ENCODE data around the gene CRACDL. TPM values are rescaled to one million over a fixed set of nuclear protein-coding genes. Genes with fewer than 3 reads are reported as not detected.

CRACDL gene
- total RNA-seq, 1 experiment from 2014 or later, result not detected

DNA sequence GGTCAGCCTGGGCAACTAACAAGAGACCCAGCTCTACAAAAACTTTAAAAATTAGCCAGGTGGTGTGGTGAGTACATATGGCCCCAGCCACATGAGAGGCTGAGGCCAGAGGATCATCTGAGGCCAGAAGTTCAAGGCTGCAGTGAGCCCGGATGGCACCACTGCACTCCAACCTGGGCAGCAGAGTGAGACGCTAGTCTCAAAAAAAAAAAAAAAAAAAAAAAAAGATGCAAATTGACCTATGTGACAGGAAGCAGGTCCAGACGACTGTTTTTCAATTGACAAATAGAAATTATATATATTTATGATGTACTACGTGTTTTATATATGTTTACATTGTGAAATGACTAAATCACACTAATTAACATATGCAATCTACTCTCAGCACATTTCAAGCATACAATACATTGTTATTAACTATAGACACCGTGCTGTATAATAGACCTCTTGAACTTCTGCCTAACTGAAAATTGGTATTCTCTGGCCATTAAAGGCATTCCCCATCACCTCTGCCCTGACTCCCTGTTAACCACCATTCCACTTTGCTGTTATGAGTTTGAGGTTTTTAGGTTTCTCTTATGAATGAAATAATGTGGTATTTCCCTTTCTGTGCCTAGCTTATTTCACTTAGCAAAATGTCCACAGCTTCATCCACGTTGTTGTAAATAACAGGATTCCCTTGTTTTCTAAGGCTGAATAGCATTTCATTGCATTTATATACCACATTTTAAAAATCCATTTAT is 172.6 kb downstream of the CRACDL start:
- H3K79me2 ChIP-seq (ENCODE audit: low read length), result no peaks in the 10 kb centered on the region
- no peaks in the 10 kb centered on the region for H3K9me2 ChIP-seq (replicated peaks; ENCODE audit: low read length)
- intact Hi-C loops (cut with micrococcal nuclease), result no loop called here
- no peaks in the 10 kb centered on the region for H4K20me1 ChIP-seq (ENCODE audit: low read length)
- no peak for ATAC-seq
- no peak overlapping the region for H3K9ac ChIP-seq (ENCODE audit: low read length)
- no peaks in the 10 kb centered on the region for H3K36me3 ChIP-seq (ENCODE audit: low read depth, low read length)
- H3K27me3 ChIP-seq (ENCODE audit: low read length), result no peaks in the 10 kb centered on the region
- H3K4me3 ChIP-seq (ENCODE audit: low read length), result no peak overlapping the region
- CTCF ChIA-PET, result no interaction called here
- H3F3A ChIP-seq (ENCODE audit: low read length, unreplicated experiment), result no peaks in the 10 kb centered on the region
- H3K4me1 ChIP-seq (ENCODE audit: insufficient read depth, low read length), result peaks cover 17% of the 10 kb centered on the region
- H2AFZ ChIP-seq (ENCODE audit: low read length), result no peak overlapping the region
- TF ChIP-seq EZH2phosphoT487 (IDR thresholded peaks at IDR 0.05; ENCODE audit: borderline replicate concordance, low read length) (no peak), EZH2 (IDR thresholded peaks at IDR 0.05; ENCODE audit: low read length, unreplicated experiment) (no peak)
- TF ChIP-seq, protein P1, sequence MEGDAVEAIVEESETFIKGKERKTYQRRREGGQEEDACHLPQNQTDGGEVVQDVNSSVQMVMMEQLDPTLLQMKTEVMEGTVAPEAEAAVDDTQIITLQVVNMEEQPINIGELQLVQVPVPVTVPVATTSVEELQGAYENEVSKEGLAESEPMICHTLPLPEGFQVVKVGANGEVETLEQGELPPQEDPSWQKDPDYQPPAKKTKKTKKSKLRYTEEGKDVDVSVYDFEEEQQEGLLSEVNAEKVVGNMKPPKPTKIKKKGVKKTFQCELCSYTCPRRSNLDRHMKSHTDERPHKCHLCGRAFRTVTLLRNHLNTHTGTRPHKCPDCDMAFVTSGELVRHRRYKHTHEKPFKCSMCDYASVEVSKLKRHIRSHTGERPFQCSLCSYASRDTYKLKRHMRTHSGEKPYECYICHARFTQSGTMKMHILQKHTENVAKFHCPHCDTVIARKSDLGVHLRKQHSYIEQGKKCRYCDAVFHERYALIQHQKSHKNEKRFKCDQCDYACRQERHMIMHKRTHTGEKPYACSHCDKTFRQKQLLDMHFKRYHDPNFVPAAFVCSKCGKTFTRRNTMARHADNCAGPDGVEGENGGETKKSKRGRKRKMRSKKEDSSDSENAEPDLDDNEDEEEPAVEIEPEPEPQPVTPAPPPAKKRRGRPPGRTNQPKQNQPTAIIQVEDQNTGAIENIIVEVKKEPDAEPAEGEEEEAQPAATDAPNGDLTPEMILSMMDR (conservative IDR thresholded peaks at IDR 0.05; ENCODE audit: low read depth, low read length), result no peak
- POLR2A ChIA-PET (ENCODE audit: unreplicated experiment), result no interaction called here
- no TSS peak for BruUV-seq (replicated peaks)
- H3K4me2 ChIP-seq (ENCODE audit: low read length), result no peak overlapping the region
- no peak overlapping the region for H3K27ac ChIP-seq (ENCODE audit: low read length)
- H3K9me3 ChIP-seq (ENCODE audit: low read length), result no peaks in the 10 kb centered on the region
- DNase-seq, result no peak

DNA sequence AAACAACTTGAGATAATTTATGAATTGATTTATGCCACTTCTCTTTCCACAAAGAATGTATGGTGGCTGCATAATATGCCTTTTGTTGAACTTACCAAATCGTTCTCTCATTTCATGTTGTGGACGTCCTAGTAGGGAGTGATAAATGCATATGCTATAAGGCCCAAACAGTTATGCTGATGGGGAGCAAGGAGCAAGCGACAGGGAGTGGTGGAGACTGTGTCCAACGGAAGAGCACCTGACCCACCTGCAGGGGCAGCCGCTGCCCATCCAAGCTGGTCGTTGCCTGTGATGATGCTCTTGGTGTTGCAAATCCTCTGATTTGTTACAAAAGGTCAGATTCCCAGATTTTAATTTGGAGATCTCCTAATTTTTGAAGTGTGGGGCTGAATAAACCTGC is 174.1 kb downstream of the CRACDL start:
- Histone ChIP-seq H3K36me3 (ENCODE audit: low read depth, low read length) (no peaks in the 10 kb centered on the region), H3K4me1 (ENCODE audit: insufficient read depth, low read length) (peaks cover 24% of the 10 kb centered on the region), H3F3A (ENCODE audit: low read length, unreplicated experiment) (no peaks in the 10 kb centered on the region), H3K9me2 (replicated peaks; ENCODE audit: low read length) (no peaks in the 10 kb centered on the region), H3K27ac (ENCODE audit: low read length) (no peak overlapping the region), H4K20me1 (ENCODE audit: low read length) (no peaks in the 10 kb centered on the region), H3K4me2 (ENCODE audit: low read length) (0 out of 2 replicates have a peak overlapping the region, but pooled peaks have one; percentile 6), H3K79me2 (ENCODE audit: low read length) (no peaks in the 10 kb centered on the region), H2AFZ (ENCODE audit: low read length) (no peak overlapping the region; the same call in 1 of the 2 replicates), H3K9ac (ENCODE audit: low read length) (no peak overlapping the region), H3K9me3 (ENCODE audit: low read length) (no peaks in the 10 kb centered on the region), H3K27me3 (ENCODE audit: low read length) (no peaks in the 10 kb centered on the region), H3K4me3 (ENCODE audit: low read length) (no peak overlapping the region)
- BruUV-seq (replicated peaks), result no TSS peak
- intact Hi-C loops (cut with micrococcal nuclease), result no loop called here
- DNase-seq (no peak), ATAC-seq (no peak)
- POLR2A ChIA-PET (ENCODE audit: unreplicated experiment), result no interaction called here
- CTCF ChIA-PET, result no interaction called here
- no peak for TF ChIP-seq EZH2phosphoT487 (IDR thresholded peaks at IDR 0.05; ENCODE audit: borderline replicate concordance, low read length)
- TF ChIP-seq, protein P1 (conservative IDR thresholded peaks at IDR 0.05; ENCODE audit: low read depth, low read length), result no peak
- TF ChIP-seq EZH2 (IDR thresholded peaks at IDR 0.05; ENCODE audit: low read length, unreplicated experiment), result no peak

DNA sequence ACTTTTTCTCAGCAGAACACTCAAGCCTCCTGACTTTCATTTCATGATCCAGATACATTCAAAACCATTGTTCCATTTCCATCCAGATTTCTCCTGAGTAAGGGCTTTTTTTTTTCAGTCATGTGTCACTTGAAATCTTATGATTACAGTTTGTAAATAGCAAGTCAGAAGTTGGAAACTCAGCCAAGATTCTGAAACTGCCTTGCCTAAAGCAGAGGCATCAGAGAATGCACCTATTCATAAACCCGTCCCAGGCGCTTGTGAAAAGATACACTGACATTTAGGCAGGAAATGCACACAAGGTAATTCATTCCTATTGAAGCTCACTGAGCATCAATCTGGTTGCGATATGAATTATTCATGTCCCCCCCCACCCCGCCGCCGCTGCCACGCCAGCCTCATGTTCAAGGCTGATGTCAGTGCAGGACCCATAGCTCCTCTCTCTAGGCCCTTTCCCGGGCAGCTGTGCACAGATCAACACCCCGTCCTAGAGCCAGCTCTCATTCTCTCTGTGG is 174.7 kb downstream of the CRACDL start:
- intact Hi-C loops (cut with micrococcal nuclease), result no loop called here
- Histone ChIP-seq H3K4me3 (ENCODE audit: low read length) (no peak overlapping the region), H3K36me3 (ENCODE audit: low read depth, low read length) (no peaks in the 10 kb centered on the region), H3K9me3 (ENCODE audit: low read length) (no peaks in the 10 kb centered on the region), H3K79me2 (ENCODE audit: low read length) (no peaks in the 10 kb centered on the region), H2AFZ (ENCODE audit: low read length) (peak overlapping the region; percentile 11; the same call in 1 of the 2 replicates), H3K4me1 (ENCODE audit: insufficient read depth, low read length) (peaks cover 24% of the 10 kb centered on the region), H3F3A (ENCODE audit: low read length, unreplicated experiment) (no peaks in the 10 kb centered on the region), H3K9ac (ENCODE audit: low read length) (no peak overlapping the region), H3K27ac (ENCODE audit: low read length) (no peak overlapping the region), H4K20me1 (ENCODE audit: low read length) (no peaks in the 10 kb centered on the region), H3K9me2 (replicated peaks; ENCODE audit: low read length) (no peaks in the 10 kb centered on the region), H3K27me3 (ENCODE audit: low read length) (no peaks in the 10 kb centered on the region), H3K4me2 (ENCODE audit: low read length) (0 out of 2 replicates have a peak overlapping the region, but pooled peaks have one; percentile 6)
- CTCF ChIA-PET, result no interaction called here
- no TSS peak for BruUV-seq (replicated peaks)
- ATAC-seq (peak; percentile 54), DNase-seq (peak; percentile 85)
- POLR2A ChIA-PET (ENCODE audit: unreplicated experiment), result no interaction called here
- TF ChIP-seq EZH2phosphoT487 (IDR thresholded peaks at IDR 0.05; ENCODE audit: borderline replicate concordance, low read length) (no peak), EZH2 (IDR thresholded peaks at IDR 0.05; ENCODE audit: low read length, unreplicated experiment) (no peak)
- TF ChIP-seq, protein P1 (conservative IDR thresholded peaks at IDR 0.05; ENCODE audit: low read depth, low read length), result no peak

Data from PC-3 (cell line).